ENCODE measurements around the gene USP21. TPM values are rescaled to one million over a fixed set of nuclear protein-coding genes. Genes with fewer than 3 reads are reported as not detected.
A peak's percentile ranks its signal among the peaks of the same experiment; 100 is the strongest.

The USP21 gene
- total RNA-seq, 3 donors from 2014 or later = 20.1 to 35.4 (median 29.5) TPM

DNA sequence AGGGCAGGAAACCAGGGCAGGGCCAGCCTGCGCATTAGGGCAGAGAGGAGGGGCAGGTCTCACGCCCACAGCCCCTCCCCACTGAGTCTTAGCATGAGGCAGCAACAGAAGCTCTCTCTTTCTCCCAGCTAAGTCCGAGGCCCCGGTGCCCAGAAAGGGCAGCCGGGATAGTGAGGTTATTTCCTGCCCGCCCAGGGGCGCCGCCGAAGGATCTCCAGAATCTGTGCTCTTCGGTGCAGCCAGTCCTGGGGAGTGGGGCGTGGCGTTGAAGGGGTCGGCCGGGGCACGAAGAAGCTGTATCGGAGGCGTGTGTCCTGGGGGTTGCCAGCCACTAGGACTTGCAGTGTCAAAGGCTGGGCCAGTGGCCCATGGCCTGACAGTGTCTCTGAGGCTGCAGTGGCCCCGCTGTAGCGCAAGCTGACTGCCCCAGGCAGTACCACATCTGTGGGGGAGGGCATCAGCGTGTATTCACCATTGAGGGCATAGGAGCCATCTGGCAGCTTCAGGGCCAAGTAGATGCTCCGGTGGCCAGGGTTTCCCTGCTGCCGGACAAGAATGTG, 31.7 kb downstream of the USP21 start:
- Histone ChIP-seq H3K4me1 (ENCODE audit: low read depth) (no peaks in the 10 kb centered on the region), H3K9me3 (no peaks in the 10 kb centered on the region), H3K36me3 (ENCODE audit: low read depth) (no peaks in the 10 kb centered on the region), H3K4me3 (no peak overlapping the region)
- intact Hi-C loops (cut with DNase I, micrococcal nuclease) = loop anchor here in 1 of 2 donors (10.0 kb wide), 1 partner anchor 194 kb away; no protein-coding TSS in a partner anchor
- ATAC-seq = no peak
- TF ChIP-seq, protein P1, sequence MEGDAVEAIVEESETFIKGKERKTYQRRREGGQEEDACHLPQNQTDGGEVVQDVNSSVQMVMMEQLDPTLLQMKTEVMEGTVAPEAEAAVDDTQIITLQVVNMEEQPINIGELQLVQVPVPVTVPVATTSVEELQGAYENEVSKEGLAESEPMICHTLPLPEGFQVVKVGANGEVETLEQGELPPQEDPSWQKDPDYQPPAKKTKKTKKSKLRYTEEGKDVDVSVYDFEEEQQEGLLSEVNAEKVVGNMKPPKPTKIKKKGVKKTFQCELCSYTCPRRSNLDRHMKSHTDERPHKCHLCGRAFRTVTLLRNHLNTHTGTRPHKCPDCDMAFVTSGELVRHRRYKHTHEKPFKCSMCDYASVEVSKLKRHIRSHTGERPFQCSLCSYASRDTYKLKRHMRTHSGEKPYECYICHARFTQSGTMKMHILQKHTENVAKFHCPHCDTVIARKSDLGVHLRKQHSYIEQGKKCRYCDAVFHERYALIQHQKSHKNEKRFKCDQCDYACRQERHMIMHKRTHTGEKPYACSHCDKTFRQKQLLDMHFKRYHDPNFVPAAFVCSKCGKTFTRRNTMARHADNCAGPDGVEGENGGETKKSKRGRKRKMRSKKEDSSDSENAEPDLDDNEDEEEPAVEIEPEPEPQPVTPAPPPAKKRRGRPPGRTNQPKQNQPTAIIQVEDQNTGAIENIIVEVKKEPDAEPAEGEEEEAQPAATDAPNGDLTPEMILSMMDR (IDR thresholded peaks at IDR 0.05) = no peak
- DNase-seq = peak in 1 of 3 donors; percentile 58

DNA sequence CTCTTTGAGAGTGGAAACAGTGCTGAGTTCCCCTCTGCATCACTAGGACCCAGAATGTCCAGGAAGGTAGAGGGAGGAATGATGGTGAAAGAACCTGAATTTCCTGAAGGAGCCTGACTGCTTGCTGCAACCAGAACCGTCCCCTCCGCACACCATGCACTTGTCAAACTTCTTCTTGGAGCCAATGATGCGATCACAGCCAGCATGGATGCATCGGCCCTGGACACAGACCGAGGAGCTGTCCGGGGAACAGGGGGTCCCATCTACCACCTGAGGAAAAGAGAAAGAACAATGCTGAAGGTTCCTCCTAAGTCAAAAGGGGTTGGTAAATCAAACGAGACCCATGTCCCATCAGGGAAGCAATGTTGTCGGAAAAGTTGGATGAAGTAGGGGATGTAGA, 32.7 kb downstream of the USP21 start:
- intact Hi-C loops (cut with DNase I, micrococcal nuclease) = loop anchor here in 1 of 2 donors (10.0 kb wide), 1 partner anchor 193 kb away; no protein-coding TSS in a partner anchor
- Histone ChIP-seq H3K9me3 (no peaks in the 10 kb centered on the region), H3K4me1 (ENCODE audit: low read depth) (peaks cover 2% of the 10 kb centered on the region), H3K36me3 (ENCODE audit: low read depth) (no peaks in the 10 kb centered on the region), H3K4me3 (no peak overlapping the region)
- TF ChIP-seq, protein P1 (IDR thresholded peaks at IDR 0.05) = no peak
- DNase-seq (peak in 1 of 3 donors; percentile 24), ATAC-seq (no peak)

DNA sequence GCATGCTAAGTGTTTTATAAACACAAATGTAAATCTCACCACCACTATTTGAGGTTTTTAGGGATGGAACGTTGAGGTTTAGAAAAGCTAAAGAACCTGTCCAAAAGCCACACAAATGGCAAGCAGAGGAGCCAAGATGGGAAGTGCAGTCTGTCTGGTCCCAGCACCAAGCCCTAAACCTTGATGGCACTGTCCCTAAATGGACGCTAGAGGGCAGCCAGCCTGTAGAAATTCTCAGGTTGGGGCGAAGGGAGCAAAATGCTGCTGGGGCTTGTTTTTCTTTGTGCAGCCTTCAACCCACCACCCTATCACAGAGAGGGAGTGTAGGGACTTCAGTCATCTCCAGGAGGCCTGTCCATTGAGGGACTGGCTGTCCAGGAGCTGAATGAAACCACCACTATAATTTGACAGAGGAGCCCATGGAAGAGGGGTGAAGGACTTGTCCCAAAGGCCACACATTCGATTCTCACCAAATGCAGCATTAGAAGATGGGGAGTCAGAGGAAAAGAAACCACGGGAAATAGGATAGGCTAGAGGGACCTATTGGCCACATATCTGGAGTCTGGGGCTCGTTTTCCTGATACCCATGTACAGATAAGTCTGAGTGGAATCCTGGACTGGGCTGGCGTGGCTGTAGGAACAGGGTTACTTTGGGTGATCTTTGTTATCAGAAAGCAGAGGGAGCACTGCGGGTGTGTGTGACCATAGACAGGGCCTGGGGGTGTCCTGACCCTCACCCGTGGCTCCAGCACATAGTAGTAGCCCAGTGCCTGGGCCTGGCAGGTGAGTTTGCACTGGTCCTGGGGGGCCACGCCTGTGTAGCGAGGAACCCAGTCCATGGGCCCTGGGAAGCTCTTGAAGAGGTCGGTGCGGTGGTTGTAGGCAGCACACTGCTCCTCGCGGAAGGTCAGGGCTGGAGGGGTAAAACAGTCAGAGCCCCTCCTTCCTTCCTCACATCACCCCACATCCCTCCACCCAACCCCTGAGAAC, 33.5 kb downstream of the USP21 start:
- intact Hi-C loops (cut with DNase I, micrococcal nuclease) = loop anchor here in 1 of 2 donors (10.0 kb wide), 1 partner anchor 192 kb away; no protein-coding TSS in a partner anchor
- Histone ChIP-seq H3K4me1 (ENCODE audit: low read depth) (peaks cover 2% of the 10 kb centered on the region), H3K9me3 (no peaks in the 10 kb centered on the region), H3K36me3 (ENCODE audit: low read depth) (no peaks in the 10 kb centered on the region), H3K4me3 (no peak overlapping the region)
- DNase-seq = peak in 2 of 3 donors; percentile 54 to 74
- TF ChIP-seq, protein P1 (IDR thresholded peaks at IDR 0.05) = peak; percentile 88
- peak; percentile 82 for ATAC-seq

DNA sequence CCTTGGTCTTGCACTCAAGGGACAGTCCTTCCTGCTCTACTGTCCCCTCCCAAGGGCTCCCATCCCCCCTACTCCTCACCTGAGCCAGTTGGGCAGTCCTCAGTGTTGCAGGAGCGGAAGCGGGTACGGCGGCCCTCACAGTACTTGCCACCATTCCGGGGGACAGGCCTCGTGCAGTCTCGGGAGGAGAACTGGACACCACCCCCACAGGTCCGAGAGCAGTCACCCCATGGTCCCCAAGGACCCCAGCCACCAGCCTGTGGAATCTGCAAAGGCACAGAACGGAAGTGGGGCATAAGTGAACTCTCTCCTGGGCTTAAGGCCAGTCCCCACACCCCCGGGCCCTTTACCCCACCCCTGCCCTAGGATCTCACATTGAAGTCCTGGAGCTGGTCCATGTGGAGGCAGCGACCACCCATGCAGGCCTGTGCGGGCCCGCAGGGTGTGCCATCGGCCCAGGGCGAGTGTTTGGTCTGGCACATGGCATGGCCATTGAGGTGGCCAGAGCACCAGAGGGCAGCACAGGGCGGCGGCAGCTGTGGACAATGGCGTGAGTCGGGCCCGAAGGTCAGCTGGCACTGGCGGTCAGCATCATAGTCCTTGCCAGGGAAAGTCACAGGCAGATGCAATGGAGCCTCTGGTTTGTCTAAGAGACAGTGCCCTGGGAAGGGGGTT, 34.4 kb downstream of the USP21 start:
- ATAC-seq (no peak), DNase-seq (peak in 1 of 3 donors; percentile 16)
- peaks cover 2% of the 10 kb centered on the region for H3K4me1 ChIP-seq (ENCODE audit: low read depth)

DNA sequence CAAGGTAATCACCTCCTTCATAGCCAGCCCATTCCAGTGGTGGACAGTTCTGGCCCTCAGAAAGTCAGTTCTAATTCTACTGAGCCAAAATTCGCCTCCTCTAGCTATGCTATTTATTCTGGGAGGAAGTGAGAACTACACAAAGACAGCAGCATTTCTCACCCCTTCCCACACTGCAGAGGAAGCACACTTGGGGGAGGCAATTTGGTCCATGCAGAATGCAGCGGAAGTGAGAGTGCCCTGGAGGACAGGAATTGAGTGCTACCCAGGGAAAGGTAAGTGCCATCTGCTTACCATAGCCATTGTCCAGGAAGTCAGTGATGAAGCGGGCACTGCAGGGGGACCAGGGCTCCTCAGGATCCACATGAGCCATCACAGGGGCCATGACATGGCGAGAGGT, 35.9 kb downstream of the USP21 start:
- DNase-seq (no peak), ATAC-seq (no peak)
- TF ChIP-seq, protein P1 (IDR thresholded peaks at IDR 0.05) = no peak
- Histone ChIP-seq H3K4me1 (ENCODE audit: low read depth) (peaks cover 2% of the 10 kb centered on the region), H3K9me3 (no peaks in the 10 kb centered on the region), H3K36me3 (ENCODE audit: low read depth) (no peaks in the 10 kb centered on the region), H3K4me3 (no peak overlapping the region)
- intact Hi-C loops (cut with DNase I, micrococcal nuclease) = loop anchor here in 1 of 2 donors (10.0 kb wide), 1 partner anchor 190 kb away; no protein-coding TSS in a partner anchor

More for the DNA sequence above, 34.4 kb downstream of the USP21 start:
- TF ChIP-seq, protein P1 (IDR thresholded peaks at IDR 0.05) = no peak
- H3K9me3 ChIP-seq = no peaks in the 10 kb centered on the region
- H3K36me3 ChIP-seq (ENCODE audit: low read depth) = no peaks in the 10 kb centered on the region
- H3K4me3 ChIP-seq = no peak overlapping the region
- intact Hi-C loops (cut with DNase I, micrococcal nuclease) = loop anchor here in 1 of 2 donors (10.0 kb wide), 1 partner anchor 191 kb away; no protein-coding TSS in a partner anchor

Measured in mucosa of descending colon (tissue), 3 donors.